ENCODE results near the gene TMEM131L.
"Not testable (repeated sequence)": the region's sequence is repeated elsewhere in the genome, so short reads cannot be mapped to it uniquely, and the experiment has no call there.

Gene TMEM131L

GRCh38 chr4:153468587-153468986, 2.4 kb downstream of the TMEM131L start:
- Histone ChIP-seq H4K8ac (ENCODE audit: low read length) (peak overlapping the region; percentile 67), H3K4me2 (ENCODE audit: low read length, poor library complexity, severe bottlenecking) (no peak overlapping the region), H2BK12ac (ENCODE audit: low read length in 2 of 2) (no peak overlapping the region), H3K27ac (ENCODE audit: low read length, poor library complexity, severe bottlenecking) (no peak overlapping the region), H3K4me3 (ENCODE audit: insufficient read depth in 1 of 2, low read depth in 1 of 2, low read length in 2 of 2) (peak overlapping the region in 1 of 2 experiments; percentile 59), H4K91ac (ENCODE audit: low read length) (no peak overlapping the region), H2AK5ac (ENCODE audit: low read length, severe bottlenecking) (no peak overlapping the region), H2BK5ac (ENCODE audit: low read depth, low read length, poor library complexity, severe bottlenecking) (no peak overlapping the region), H3K4me1 (ENCODE audit: control insufficient read depth, insufficient read depth, low read depth, low read length) (peaks cover 14% of the 10 kb centered on the region), H2AFZ (ENCODE audit: low read depth, low read length) (no peak overlapping the region), H3K23ac (ENCODE audit: low read length in 2 of 2) (no peak overlapping the region), H3K9ac (ENCODE audit: low read length) (peak overlapping the region; percentile 66), H3K27me3 (ENCODE audit: control insufficient read depth in 1 of 2, insufficient read depth in 1 of 2, low read length in 2 of 2) (no peaks in the 10 kb centered on the region), H3K14ac (ENCODE audit: low read length in 2 of 2) (no peak overlapping the region), H3K18ac (ENCODE audit: low read depth in 1 of 2, low read length in 2 of 2) (no peak overlapping the region), H3K9me3 (ENCODE audit: control insufficient read depth, low read length) (no peaks in the 10 kb centered on the region), H3K4ac (ENCODE audit: low read depth in 1 of 2, low read length in 2 of 2) (no peak overlapping the region), H3K79me1 (replicated peaks; ENCODE audit: low read length, poor library complexity, severe bottlenecking) (peaks cover 31% of the 10 kb centered on the region), H2BK120ac (ENCODE audit: low read depth, low read length) (no peak overlapping the region), H3K36me3 (ENCODE audit: control insufficient read depth in 1 of 2, insufficient read depth in 2 of 2, low read depth in 1 of 2, low read length in 2 of 2) (no peaks in the 10 kb centered on the region), H2BK15ac (ENCODE audit: low read depth, poor library complexity, severe bottlenecking) (no peak overlapping the region)
- WGBS = 100% methylated on average over 1 of the region's 1 CpG
- DNase-seq = no peak

- Histone ChIP-seq H3K4me2 (ENCODE audit: low read length, poor library complexity, severe bottlenecking) (no peak overlapping the region), H3K4me3 (ENCODE audit: insufficient read depth in 1 of 2, low read depth in 1 of 2, low read length in 2 of 2) (peak overlapping the region in 1 of 2 experiments; percentile 59), H3K14ac (ENCODE audit: low read length in 2 of 2) (no peak overlapping the region), H2BK15ac (ENCODE audit: low read depth, poor library complexity, severe bottlenecking) (no peak overlapping the region), H3K4ac (ENCODE audit: low read depth in 1 of 2, low read length in 2 of 2) (no peak overlapping the region), H3K4me1 (ENCODE audit: control insufficient read depth, insufficient read depth, low read depth, low read length) (peaks cover 14% of the 10 kb centered on the region), H3K27ac (ENCODE audit: low read length, poor library complexity, severe bottlenecking) (no peak overlapping the region), H2BK5ac (ENCODE audit: low read depth, low read length, poor library complexity, severe bottlenecking) (no peak overlapping the region), H2AK5ac (ENCODE audit: low read length, severe bottlenecking) (no peak overlapping the region), H3K27me3 (ENCODE audit: control insufficient read depth in 1 of 2, insufficient read depth in 1 of 2, low read length in 2 of 2) (no peaks in the 10 kb centered on the region), H4K91ac (ENCODE audit: low read length) (no peak overlapping the region), H2AFZ (ENCODE audit: low read depth, low read length) (no peak overlapping the region), H3K9me3 (ENCODE audit: control insufficient read depth, low read length) (no peaks in the 10 kb centered on the region), H2BK12ac (ENCODE audit: low read length in 2 of 2) (no peak overlapping the region), H3K23ac (ENCODE audit: low read length in 2 of 2) (no peak overlapping the region), H2BK120ac (ENCODE audit: low read depth, low read length) (no peak overlapping the region), H3K79me1 (replicated peaks; ENCODE audit: low read length, poor library complexity, severe bottlenecking) (peaks cover 32% of the 10 kb centered on the region), H3K36me3 (ENCODE audit: control insufficient read depth in 1 of 2, insufficient read depth in 2 of 2, low read depth in 1 of 2, low read length in 2 of 2) (no peaks in the 10 kb centered on the region), H4K8ac (ENCODE audit: low read length) (no peak overlapping the region), H3K9ac (ENCODE audit: low read length) (peak overlapping the region; percentile 66), H3K18ac (ENCODE audit: low read depth in 1 of 2, low read length in 2 of 2) (no peak overlapping the region)
- no peak for DNase-seq
- WGBS = no CpG with 5 or more reads among the region's 2 CpGs
Observed at GRCh38 chr4:153469031-153469430, 2.9 kb downstream of the TMEM131L start.

GRCh38 chr4:153471071-153471697, 5.0 kb downstream of the TMEM131L start:
- H2BK5ac ChIP-seq (ENCODE audit: low read depth, low read length, poor library complexity, severe bottlenecking); H3K4ac ChIP-seq (ENCODE audit: low read depth in 1 of 2, low read length in 2 of 2); H3K4me2 ChIP-seq (ENCODE audit: low read length, poor library complexity, severe bottlenecking); H3K9me3 ChIP-seq (ENCODE audit: control insufficient read depth, low read length); H3K9ac ChIP-seq (ENCODE audit: low read length); H4K91ac ChIP-seq (ENCODE audit: low read length); H2BK12ac ChIP-seq (ENCODE audit: low read length in 2 of 2); H2BK120ac ChIP-seq (ENCODE audit: low read depth, low read length); H3K4me1 ChIP-seq (ENCODE audit: control insufficient read depth, insufficient read depth, low read depth, low read length); H3K27me3 ChIP-seq (ENCODE audit: control insufficient read depth in 1 of 2, insufficient read depth in 1 of 2, low read length in 2 of 2); H3K23ac ChIP-seq (ENCODE audit: low read length in 2 of 2); DNase-seq; H3K18ac ChIP-seq (ENCODE audit: low read depth in 1 of 2, low read length in 2 of 2); H2AK5ac ChIP-seq (ENCODE audit: low read length, severe bottlenecking); H3K36me3 ChIP-seq (ENCODE audit: control insufficient read depth in 1 of 2, insufficient read depth in 2 of 2, low read depth in 1 of 2, low read length in 2 of 2); H3K27ac ChIP-seq (ENCODE audit: low read length, poor library complexity, severe bottlenecking); H2BK15ac ChIP-seq (ENCODE audit: low read depth, poor library complexity, severe bottlenecking); H2AFZ ChIP-seq (ENCODE audit: low read depth, low read length); H4K8ac ChIP-seq (ENCODE audit: low read length); H3K14ac ChIP-seq (ENCODE audit: low read length in 2 of 2); H3K4me3 ChIP-seq (ENCODE audit: insufficient read depth in 1 of 2, low read depth in 1 of 2, low read length in 2 of 2): not testable (repeated sequence)
- 86% methylated on average over 8 of the region's 9 CpGs for WGBS
- peaks cover 34% of the 10 kb centered on the region for H3K79me1 ChIP-seq (replicated peaks; ENCODE audit: low read length, poor library complexity, severe bottlenecking)

- peaks cover 8% of the 10 kb centered on the region for H3K4me1 ChIP-seq (ENCODE audit: control insufficient read depth, insufficient read depth, low read depth, low read length)
- no peak overlapping the region for H2AK5ac ChIP-seq (ENCODE audit: low read length, severe bottlenecking)
- H2BK15ac ChIP-seq (ENCODE audit: low read depth, poor library complexity, severe bottlenecking) = no peak overlapping the region
- no peak overlapping the region for H2BK12ac ChIP-seq (ENCODE audit: low read length in 2 of 2)
- H3K4ac ChIP-seq (ENCODE audit: low read depth in 1 of 2, low read length in 2 of 2) = no peak overlapping the region
- H3K79me1 ChIP-seq (replicated peaks; ENCODE audit: low read length, poor library complexity, severe bottlenecking) = peaks cover 32% of the 10 kb centered on the region
- no peak overlapping the region for H3K14ac ChIP-seq (ENCODE audit: low read length in 2 of 2)
- no peak overlapping the region for H2BK120ac ChIP-seq (ENCODE audit: low read depth, low read length)
- H3K27ac ChIP-seq (ENCODE audit: low read length, poor library complexity, severe bottlenecking) = no peak overlapping the region
- no peaks in the 10 kb centered on the region for H3K9me3 ChIP-seq (ENCODE audit: control insufficient read depth, low read length)
- no peak overlapping the region for H4K8ac ChIP-seq (ENCODE audit: low read length)
- H2BK5ac ChIP-seq (ENCODE audit: low read depth, low read length, poor library complexity, severe bottlenecking) = no peak overlapping the region
- H3K36me3 ChIP-seq (ENCODE audit: control insufficient read depth in 1 of 2, insufficient read depth in 2 of 2, low read depth in 1 of 2, low read length in 2 of 2) = peaks cover 4 to 5% of the 10 kb centered on the region in 2 experiments
- no peak overlapping the region for H3K23ac ChIP-seq (ENCODE audit: low read length in 2 of 2)
- no peak overlapping the region for H4K91ac ChIP-seq (ENCODE audit: low read length)
- DNase-seq = no peak
- no peaks in the 10 kb centered on the region for H3K27me3 ChIP-seq (ENCODE audit: control insufficient read depth in 1 of 2, insufficient read depth in 1 of 2, low read length in 2 of 2)
- H3K18ac ChIP-seq (ENCODE audit: low read depth in 1 of 2, low read length in 2 of 2) = no peak overlapping the region
- H3K9ac ChIP-seq (ENCODE audit: low read length) = no peak overlapping the region
- H2AFZ ChIP-seq (ENCODE audit: low read depth, low read length) = no peak overlapping the region
- WGBS = 95% methylated on average over 5 of the region's 5 CpGs
- H3K4me3 ChIP-seq (ENCODE audit: insufficient read depth in 1 of 2, low read depth in 1 of 2, low read length in 2 of 2) = no peak overlapping the region
- no peak overlapping the region for H3K4me2 ChIP-seq (ENCODE audit: low read length, poor library complexity, severe bottlenecking)
Observed at GRCh38 chr4:153471698-153472093, 5.5 kb downstream of the TMEM131L start.
